SK-N-SH (cell line): Measurements from ENCODE around the gene USP51. TPM values are rescaled to one million over a fixed set of nuclear protein-coding genes. Genes with fewer than 3 reads are reported as not detected.

Experiments used
- CTCF ChIA-PET: fragments of 300-600, 350-600 bp; formaldehyde crosslinking; extraction: SDS; loops from one replicate; lab custom pipeline; 2021; lab: Yijun Ruan, JAX
- POLR2A ChIA-PET: fragments of 350-600 bp; sonication (Branson Sonifier 250); formaldehyde crosslinking; extraction: SDS; loops from one replicate; lab custom pipeline; 2020; ENCODE audit warnings: antibody characterized with exemption, inconsistent platforms; lab: Yijun Ruan, JAX
- DNase-seq: peaks from one replicate; pipeline ENCODE4 v3.0.0; 2012
- H2AFZ ChIP-seq: fragments of 200-600 bp; sonication (generic); 2 replicates; pipeline ENCODE4 v1.8.1; 2016; ENCODE audit warnings: antibody characterized with exemption, mild to moderate bottlenecking, low read depth
- H3F3A ChIP-seq: fragments of 200-600 bp; sonication (generic); replicated peaks from 2 replicates; pipeline ENCODE3; 2016; ENCODE audit warnings: antibody characterized with exemption, mild to moderate bottlenecking; ENCODE audit not compliant: insufficient read depth
- H3K27ac ChIP-seq, 2 experiments: fragments of 200-500 bp in 1 of 2; fragments of 200-600 bp in 1 of 2; sonication (Bioruptor generic) in 1 of 2; sonication (generic), shearing (Covaris generic) in 1 of 2; 2 replicates each; pipeline versions ENCODE4 v1.5.1 to v1.6.1; 2014 to 2016; ENCODE audit warnings: low read depth in 2 of 2, inconsistent platforms in 1 of 2, low read length in 1 of 2, mild to moderate bottlenecking in 1 of 2, mixed read lengths in 1 of 2
- H3K27me3 ChIP-seq: fragments of 200-600 bp; sonication (generic), shearing (Covaris generic); 2 replicates; pipeline ENCODE4 v1.6.1; 2016; ENCODE audit warnings: mixed run types; ENCODE audit not compliant: insufficient read depth
- H3K36me3 ChIP-seq, 2 experiments: fragments of 200-500 bp in 1 of 2; fragments of 200-600 bp in 1 of 2; sonication (Bioruptor generic) in 1 of 2; sonication (generic) in 1 of 2; replicated peaks in 1 of 2; 2 replicates each; pipeline versions ENCODE3 to v1.5.1; 2014 to 2016; ENCODE audit warnings: low read length in 1 of 2, mild to moderate bottlenecking in 1 of 2; ENCODE audit not compliant: insufficient read depth in 2 of 2, control insufficient read depth in 1 of 2
- H3K4me1 ChIP-seq, 2 experiments: fragments of 200-500 bp in 1 of 2; fragments of 200-600 bp in 1 of 2; sonication (Bioruptor generic) in 1 of 2; sonication (generic), shearing (Covaris generic) in 1 of 2; 2 replicates each; pipeline versions ENCODE4 v1.5.1 to v1.6.1; 2014 to 2016; ENCODE audit warnings: low read depth in 1 of 2, low read length in 1 of 2, mixed run types in 1 of 2; ENCODE audit not compliant: insufficient read depth in 2 of 2, control insufficient read depth in 1 of 2
- H3K4me2 ChIP-seq: fragments of 200-600 bp; sonication (generic), shearing (Covaris generic); 2 replicates; pipeline ENCODE4 v1.6.1; 2017; ENCODE audit warnings: mixed run types
- H3K4me3 ChIP-seq, 2 experiments: fragments of 200-500 bp in 1 of 2; fragments of 200-600 bp in 1 of 2; sonication (Bioruptor generic) in 1 of 2; sonication (generic), shearing (Covaris generic) in 1 of 2; 2 replicates each; pipeline versions ENCODE4 v1.5.1 to v1.8.1; 2014 to 2016; ENCODE audit warnings: low read depth in 2 of 2, inconsistent platforms in 1 of 2, low read length in 1 of 2, mild to moderate bottlenecking in 1 of 2, mixed read lengths in 1 of 2, moderate library complexity in 1 of 2
- H3K79me2 ChIP-seq: fragments of 200-600 bp; sonication (generic); 2 replicates; pipeline ENCODE4 v1.8.1; 2017; ENCODE audit warnings: mild to moderate bottlenecking; ENCODE audit not compliant: insufficient read depth
- H3K9ac ChIP-seq: fragments of 200-600 bp; sonication (generic); 2 replicates; pipeline ENCODE4 v1.6.1; 2017; ENCODE audit warnings: mixed run types
- H3K9me2 ChIP-seq: fragments of 200-600 bp; sonication (generic); 2 replicates; pipeline ENCODE4 v1.6.1; 2017; ENCODE audit warnings: mixed run types
- H3K9me3 ChIP-seq: fragments of 200-600 bp; sonication (generic); 2 replicates; pipeline ENCODE4 v1.6.1; 2017; ENCODE audit warnings: mixed run types, mild to moderate bottlenecking, moderate library complexity
- H4K20me1 ChIP-seq: fragments of 200-600 bp; sonication (generic); 2 replicates; pipeline ENCODE4 v1.6.1; 2017; ENCODE audit warnings: mild to moderate bottlenecking, mixed run types; ENCODE audit not compliant: insufficient read depth
- FOXJ3 ChIP-seq: sonication (generic); formaldehyde crosslinking; IDR thresholded peaks from 2 replicates; pipeline ENCODE4 v1.5.1; 2020; ENCODE audit warnings: mild to moderate bottlenecking, missing genetic modification reagents
- GABPA ChIP-seq: IDR thresholded peaks from 2 replicates; pipeline ENCODE4 v1.4.0; 2012; ENCODE audit warnings: low read depth, mild to moderate bottlenecking
- GATA2 ChIP-seq: sonication (generic); formaldehyde crosslinking; IDR thresholded peaks from 2 replicates; pipeline ENCODE4 v1.5.0; 2020; ENCODE audit warnings: mild to moderate bottlenecking, missing genetic modification reagents
- JUND ChIP-seq: IDR thresholded peaks from 2 replicates; pipeline ENCODE4 v1.4.0; 2012
- MEF2A ChIP-seq: IDR thresholded peaks from 2 replicates; pipeline ENCODE4 v1.4.0; 2012; ENCODE audit warnings: low read depth, borderline replicate concordance
- MXI1 ChIP-seq: IDR thresholded peaks from 2 replicates; pipeline ENCODE4 v1.6.1; 2012; ENCODE audit warnings: mild to moderate bottlenecking, low read depth, low read length, improper control_type of control experiment
- RCOR1 ChIP-seq: fragments of 150-350 bp; IDR thresholded peaks from 2 replicates; pipeline ENCODE4 v1.6.1; 2017; ENCODE audit warnings: antibody characterized with exemption, low read length
- RXRA ChIP-seq: IDR thresholded peaks from 2 replicates; pipeline ENCODE4 v1.4.0; 2012; ENCODE audit warnings: low read depth, mild to moderate bottlenecking, borderline replicate concordance
- SIN3A ChIP-seq: IDR thresholded peaks from 2 replicates; pipeline ENCODE4 v1.6.1; 2012; ENCODE audit warnings: low read depth, mild to moderate bottlenecking, low read length, moderate library complexity, borderline replicate concordance
- WGBS: methylation state at CpG from one replicate; pipeline ENCODE4 v1.1.6; 2017; ENCODE audit warnings: low lambda C conversion rate; 5-methylcytosine and 5-hydroxymethylcytosine counted together
- polyA plus RNA-seq, 3 experiments: library from polyadenylated mRNA; depleted of rRNA; stranded (reverse); fragments of >200 nt; gene quantifications; 2 replicates each; pipeline ENCODE4 v1.2.3, GENCODE V29; 2012
- TF ChIP-seq, protein P1 (sequence below): fragments of 150-350 bp; IDR thresholded peaks from 2 replicates; pipeline ENCODE4 v1.6.1; 2017; ENCODE audit warnings: antibody characterized with exemption, low read length, low read depth, borderline replicate concordance
- TF ChIP-seq, protein P2 (sequence below): fragments of 150-350 bp; IDR thresholded peaks from 2 replicates; pipeline ENCODE4 v1.6.1; 2016; ENCODE audit warnings: mild to moderate bottlenecking, low read depth, low read length
- TF ChIP-seq, protein P3 (sequence below): IDR thresholded peaks from 2 replicates; pipeline ENCODE4 v1.6.1; 2012; ENCODE audit warnings: mild to moderate bottlenecking, low read depth, low read length, moderate library complexity

The USP51 gene
- polyA plus RNA-seq, 1 of the 3 experiments (the other 2 are of a cell fraction) = 0.36 TPM

DNA sequence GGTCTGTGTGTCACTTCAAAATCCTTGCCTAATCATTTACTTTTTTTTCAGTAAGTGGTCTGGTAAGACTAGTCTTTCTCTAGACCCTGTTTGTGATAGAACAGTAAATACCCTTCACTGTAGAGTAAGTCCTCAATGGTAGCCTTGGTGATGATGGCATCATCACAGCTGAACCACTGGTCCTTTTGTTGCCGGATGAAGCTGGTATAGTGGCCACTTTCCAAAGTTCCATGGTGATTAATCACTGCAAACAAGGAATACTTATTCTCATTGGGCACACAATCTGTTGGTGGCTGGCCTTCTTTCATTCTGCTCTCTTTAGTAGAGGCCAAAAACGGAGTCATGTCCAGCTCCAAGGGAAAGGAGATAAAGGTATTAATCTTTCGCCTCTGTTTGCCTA is 2.9 kb downstream of the USP51 start:
- Histone ChIP-seq H2AFZ (no peak overlapping the region), H3K36me3 (no peaks in the 10 kb centered on the region), H3K79me2 (no peaks in the 10 kb centered on the region), H3F3A (no peaks in the 10 kb centered on the region), H4K20me1 (no peaks in the 10 kb centered on the region), H3K4me3 (no peak overlapping the region), H3K4me2 (no peak overlapping the region), H3K4me1 (no peaks in the 10 kb centered on the region; a peak in 1 of 4 replicates), H3K9me3 (no peaks in the 10 kb centered on the region), H3K9me2 (no peaks in the 10 kb centered on the region), H3K9ac (no peak overlapping the region), H3K27me3 (no peaks in the 10 kb centered on the region; the same call in 1 of the 2 replicates), H3K27ac (no peak overlapping the region)
- ChIA-PET POLR2A (no interaction called here), CTCF (no interaction called here)
- TF ChIP-seq RXRA (no peak), GABPA (no peak), FOXJ3 (CRISPR knock-in tag) (no peak)
- TF ChIP-seq, protein P1, sequence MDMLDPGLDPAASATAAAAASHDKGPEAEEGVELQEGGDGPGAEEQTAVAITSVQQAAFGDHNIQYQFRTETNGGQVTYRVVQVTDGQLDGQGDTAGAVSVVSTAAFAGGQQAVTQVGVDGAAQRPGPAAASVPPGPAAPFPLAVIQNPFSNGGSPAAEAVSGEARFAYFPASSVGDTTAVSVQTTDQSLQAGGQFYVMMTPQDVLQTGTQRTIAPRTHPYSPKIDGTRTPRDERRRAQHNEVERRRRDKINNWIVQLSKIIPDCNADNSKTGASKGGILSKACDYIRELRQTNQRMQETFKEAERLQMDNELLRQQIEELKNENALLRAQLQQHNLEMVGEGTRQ = no peak
- 53% methylated on average over 3 of the region's 3 CpGs for WGBS
- DNase-seq = no peak

DNA sequence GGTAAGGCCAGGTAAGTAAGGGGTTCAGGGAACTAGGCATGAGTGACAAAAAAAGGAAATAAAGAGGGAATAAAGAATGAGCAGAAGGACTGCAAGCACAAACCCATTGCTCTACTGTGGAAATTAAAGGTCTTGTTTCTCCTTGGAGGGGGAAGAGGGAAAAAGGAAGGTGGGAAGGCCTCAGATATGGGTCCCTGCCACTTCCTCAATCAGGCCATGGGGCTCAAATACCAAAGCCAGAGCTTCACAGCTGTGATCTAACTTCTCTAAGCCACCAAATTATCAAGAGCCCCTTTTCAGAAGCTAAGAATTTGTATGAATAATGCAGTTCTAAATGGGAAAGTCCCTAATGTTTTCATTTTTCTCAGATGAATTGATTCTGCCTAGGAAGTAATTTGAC is 4.7 kb downstream of the USP51 start:
- Histone ChIP-seq H3K36me3 (no peaks in the 10 kb centered on the region), H2AFZ (no peak overlapping the region), H3K9me3 (no peaks in the 10 kb centered on the region), H3K4me1 (no peaks in the 10 kb centered on the region; a peak in 1 of 4 replicates), H4K20me1 (no peaks in the 10 kb centered on the region), H3K27me3 (no peaks in the 10 kb centered on the region; the same call in 1 of the 2 replicates), H3K9ac (no peak overlapping the region), H3K27ac (no peak overlapping the region), H3K79me2 (no peaks in the 10 kb centered on the region), H3K9me2 (no peaks in the 10 kb centered on the region), H3K4me3 (no peak overlapping the region), H3K4me2 (no peak overlapping the region), H3F3A (no peaks in the 10 kb centered on the region)
- ChIA-PET CTCF (no interaction called here), POLR2A (no interaction called here)
- DNase-seq = no peak
- TF ChIP-seq, protein P2, sequence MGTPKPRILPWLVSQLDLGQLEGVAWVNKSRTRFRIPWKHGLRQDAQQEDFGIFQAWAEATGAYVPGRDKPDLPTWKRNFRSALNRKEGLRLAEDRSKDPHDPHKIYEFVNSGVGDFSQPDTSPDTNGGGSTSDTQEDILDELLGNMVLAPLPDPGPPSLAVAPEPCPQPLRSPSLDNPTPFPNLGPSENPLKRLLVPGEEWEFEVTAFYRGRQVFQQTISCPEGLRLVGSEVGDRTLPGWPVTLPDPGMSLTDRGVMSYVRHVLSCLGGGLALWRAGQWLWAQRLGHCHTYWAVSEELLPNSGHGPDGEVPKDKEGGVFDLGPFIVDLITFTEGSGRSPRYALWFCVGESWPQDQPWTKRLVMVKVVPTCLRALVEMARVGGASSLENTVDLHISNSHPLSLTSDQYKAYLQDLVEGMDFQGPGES = no peak
- TF ChIP-seq RCOR1 (no peak), MXI1 (no peak), SIN3A (no peak), GATA2 (no peak), JUND (no peak), MEF2A (no peak), GABPA (no peak)
- TF ChIP-seq, protein P3, sequence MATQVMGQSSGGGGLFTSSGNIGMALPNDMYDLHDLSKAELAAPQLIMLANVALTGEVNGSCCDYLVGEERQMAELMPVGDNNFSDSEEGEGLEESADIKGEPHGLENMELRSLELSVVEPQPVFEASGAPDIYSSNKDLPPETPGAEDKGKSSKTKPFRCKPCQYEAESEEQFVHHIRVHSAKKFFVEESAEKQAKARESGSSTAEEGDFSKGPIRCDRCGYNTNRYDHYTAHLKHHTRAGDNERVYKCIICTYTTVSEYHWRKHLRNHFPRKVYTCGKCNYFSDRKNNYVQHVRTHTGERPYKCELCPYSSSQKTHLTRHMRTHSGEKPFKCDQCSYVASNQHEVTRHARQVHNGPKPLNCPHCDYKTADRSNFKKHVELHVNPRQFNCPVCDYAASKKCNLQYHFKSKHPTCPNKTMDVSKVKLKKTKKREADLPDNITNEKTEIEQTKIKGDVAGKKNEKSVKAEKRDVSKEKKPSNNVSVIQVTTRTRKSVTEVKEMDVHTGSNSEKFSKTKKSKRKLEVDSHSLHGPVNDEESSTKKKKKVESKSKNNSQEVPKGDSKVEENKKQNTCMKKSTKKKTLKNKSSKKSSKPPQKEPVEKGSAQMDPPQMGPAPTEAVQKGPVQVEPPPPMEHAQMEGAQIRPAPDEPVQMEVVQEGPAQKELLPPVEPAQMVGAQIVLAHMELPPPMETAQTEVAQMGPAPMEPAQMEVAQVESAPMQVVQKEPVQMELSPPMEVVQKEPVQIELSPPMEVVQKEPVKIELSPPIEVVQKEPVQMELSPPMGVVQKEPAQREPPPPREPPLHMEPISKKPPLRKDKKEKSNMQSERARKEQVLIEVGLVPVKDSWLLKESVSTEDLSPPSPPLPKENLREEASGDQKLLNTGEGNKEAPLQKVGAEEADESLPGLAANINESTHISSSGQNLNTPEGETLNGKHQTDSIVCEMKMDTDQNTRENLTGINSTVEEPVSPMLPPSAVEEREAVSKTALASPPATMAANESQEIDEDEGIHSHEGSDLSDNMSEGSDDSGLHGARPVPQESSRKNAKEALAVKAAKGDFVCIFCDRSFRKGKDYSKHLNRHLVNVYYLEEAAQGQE = no peak
